ENCODE data around the gene TASOR2. TPM values are rescaled to one million over a fixed set of nuclear protein-coding genes. Genes with fewer than 3 reads are reported as not detected.

The TASOR2 gene, protein sequence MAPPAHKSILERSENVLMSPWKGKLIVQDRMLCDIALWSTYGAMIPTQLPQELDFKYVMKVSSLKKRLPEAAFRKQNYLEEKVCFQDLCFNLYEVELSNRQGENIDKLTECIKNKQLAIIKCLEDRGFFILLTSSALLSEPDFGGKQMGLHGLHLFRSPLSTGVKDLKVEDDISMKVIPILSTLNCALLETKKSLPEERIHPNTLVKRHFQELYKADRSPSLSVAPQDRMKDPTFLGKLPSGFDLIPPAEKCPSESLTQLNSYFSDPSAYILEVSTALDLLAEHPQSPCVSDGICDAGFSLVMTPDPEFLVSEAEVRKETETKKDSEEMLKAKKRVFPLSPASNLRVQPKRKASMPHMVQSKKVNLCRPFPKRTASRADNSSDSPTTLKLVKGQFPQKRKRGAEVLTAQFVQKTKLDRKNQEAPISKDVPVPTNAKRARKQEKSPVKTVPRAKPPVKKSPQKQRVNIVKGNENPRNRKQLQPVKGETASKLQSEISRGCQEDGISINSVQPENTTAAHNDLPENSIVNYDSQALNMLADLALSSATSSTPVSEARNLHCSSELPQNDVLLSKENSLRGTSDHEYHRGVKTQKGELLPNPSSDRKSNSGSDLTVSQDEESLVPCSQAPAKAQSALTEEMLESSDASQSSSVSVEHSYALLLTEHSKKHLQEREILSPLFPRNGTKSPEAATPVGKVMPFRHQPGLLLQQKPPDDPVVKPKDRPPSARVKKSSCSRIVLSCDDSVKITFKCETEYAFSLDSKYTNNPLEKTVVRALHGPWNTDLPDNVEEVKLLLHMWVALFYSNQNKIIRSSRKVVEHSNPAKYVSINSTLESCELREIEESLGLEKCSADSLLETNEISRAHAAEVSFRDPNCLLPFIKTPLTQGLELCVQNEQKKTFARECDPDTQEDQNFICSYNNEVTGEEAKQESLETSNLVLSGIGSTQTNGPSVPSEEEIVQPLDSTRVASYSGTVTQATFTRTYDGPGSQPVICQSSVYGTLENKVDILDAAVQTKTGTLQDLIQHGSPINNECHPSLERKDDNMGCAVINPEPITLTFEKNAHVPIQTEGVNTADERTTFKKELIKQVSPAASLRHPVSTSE (N-terminal part only)
- 30.0 to 44.1 TPM (median 38.8 TPM) in 5 replicates for total RNA-seq (2022; extraction: Qiagen RNA extraction; ENCODE audit: low read depth)

DNA sequence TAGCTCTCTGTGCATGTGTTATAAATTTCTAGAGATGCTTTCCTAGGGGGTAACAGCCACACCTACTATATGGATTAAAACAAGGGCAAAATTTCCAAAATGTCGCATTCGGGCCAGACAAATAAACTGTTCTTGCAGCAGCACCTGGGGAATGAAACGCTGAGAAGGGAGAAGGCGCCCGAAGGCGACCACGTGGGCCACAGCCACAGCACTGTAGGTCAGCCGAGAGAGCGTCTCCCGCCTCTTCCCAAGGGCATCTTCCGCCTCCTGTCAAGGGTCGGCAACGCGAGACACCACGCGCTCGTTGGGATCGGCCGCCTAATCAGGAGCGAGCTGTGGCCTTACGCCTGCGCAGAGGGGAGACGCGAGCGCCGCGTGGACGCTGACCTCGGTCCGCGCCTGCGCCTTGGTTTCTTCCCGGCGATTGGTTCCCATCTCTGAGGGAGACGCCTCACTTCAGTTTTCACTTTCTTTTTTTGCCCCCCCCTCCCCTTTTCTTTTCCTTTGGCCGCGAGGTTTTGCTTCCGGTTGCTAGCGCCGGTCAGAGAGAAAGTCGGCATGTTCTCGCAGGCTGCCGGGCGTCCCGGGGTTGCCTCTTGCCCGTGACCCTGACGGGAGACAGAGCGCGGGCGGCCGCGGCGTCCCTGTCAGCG, at the start of gene TASOR2:
TSS of gene TASOR2 (plus strand) at position 521 of the 653 bp plus-strand sequence. CDS start 35,805 bp downstream, outside the sequence.

GRCh38 chr10:5666008-5666840, 18.4 kb upstream of the TASOR2 start, which contains the start of gene ASB13:
Gene ASB13, minus strand, starts transcription at chr10:5666595. Its CDS starts 44 bp downstream, at chr10:5666551.

Other genes starting within 250 kb of the TASOR2 start
- not detected in 5 replicates for gene CALML5, start 185.3 kb upstream of the TASOR2 start, total RNA-seq (2022; extraction: Qiagen RNA extraction; ENCODE audit: low read depth)
- not detected in 5 replicates for gene CALML3, start 159.9 kb upstream of the TASOR2 start, total RNA-seq (2022; extraction: Qiagen RNA extraction; ENCODE audit: low read depth)
- 19.5 to 25.3 TPM (median 20.6 TPM) in 5 replicates for gene ASB13, start 18.2 kb upstream of the TASOR2 start, total RNA-seq (2022; extraction: Qiagen RNA extraction; ENCODE audit: low read depth)
- gene GDI2, start 128.6 kb downstream of the TASOR2 start, total RNA-seq (2022; extraction: Qiagen RNA extraction; ENCODE audit: low read depth) = 202 to 279 TPM (median 207 TPM) in 5 replicates
- gene ANKRD16, start 205.1 kb downstream of the TASOR2 start, total RNA-seq (2022; extraction: Qiagen RNA extraction; ENCODE audit: low read depth) = 7.1 to 10.8 TPM (median 10.4 TPM) in 5 replicates
- gene FBH1, start 205.4 kb downstream of the TASOR2 start, total RNA-seq (2022; extraction: Qiagen RNA extraction; ENCODE audit: low read depth) = 35.0 to 45.3 TPM (median 43.8 TPM) in 5 replicates

Data from A549 treated with CpdA at 1 μM for 4 hours (cell line).